ENCODE measurements around the gene SLC25A25. TPM values are rescaled to one million over a fixed set of nuclear protein-coding genes. Genes with fewer than 3 reads are reported as not detected.

The SLC25A25 gene
- total and polyA plus RNA-seq, 10 of the 15 experiments (the other 5 are each of a cell fraction or from before 2014, with no cell fraction given) = 0.04 to 17.1 (median 12.4) TPM; not detected in 1

DNA sequence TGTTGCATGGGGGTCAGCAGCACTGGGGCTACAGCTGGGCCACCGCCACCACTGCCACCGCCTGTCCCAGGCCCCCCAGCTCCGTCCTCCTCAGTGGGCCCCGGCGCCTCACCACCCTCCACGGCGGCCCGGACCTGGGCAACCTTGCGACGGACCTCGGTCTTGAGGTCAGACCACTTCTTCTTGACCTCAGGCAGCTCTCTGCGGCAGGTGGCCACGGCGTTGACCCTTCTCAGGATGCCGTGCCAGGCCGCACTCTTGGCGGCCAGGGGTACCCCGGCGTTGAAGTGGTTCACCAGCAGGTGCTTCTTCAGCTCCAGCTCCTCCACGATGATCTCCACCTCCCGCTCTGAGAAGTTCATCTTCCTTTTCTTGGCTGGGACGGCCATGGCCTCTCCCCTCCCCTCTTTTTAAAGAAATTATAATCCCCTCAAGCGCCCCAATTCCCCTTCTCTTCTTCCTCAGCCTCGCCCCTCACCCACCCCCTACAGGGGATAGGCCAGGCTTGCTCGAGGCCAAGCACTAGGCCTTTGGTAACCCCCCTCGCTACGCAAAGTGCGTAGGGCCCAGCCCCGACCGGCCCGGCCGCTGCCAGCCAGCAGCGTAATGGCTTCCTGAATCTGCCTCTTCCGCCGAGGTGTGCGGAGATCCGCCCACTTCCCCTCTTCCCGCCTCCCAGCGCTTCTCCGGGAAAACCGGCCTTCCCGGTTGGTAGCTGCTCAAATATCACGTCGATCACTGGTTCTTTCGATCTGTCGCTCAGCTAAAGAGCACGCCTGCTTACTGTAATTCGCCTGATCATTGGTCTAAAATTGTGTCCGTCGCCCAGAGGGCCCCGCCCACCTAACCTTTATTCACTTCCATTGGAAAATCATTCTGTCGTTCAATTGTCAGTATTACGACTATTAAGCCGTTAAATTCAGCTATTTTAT, 1.1 kb upstream of the SLC25A25 start, which contains the start of gene NAIF1 (continued):
- TF ChIP-seq, protein P1, sequence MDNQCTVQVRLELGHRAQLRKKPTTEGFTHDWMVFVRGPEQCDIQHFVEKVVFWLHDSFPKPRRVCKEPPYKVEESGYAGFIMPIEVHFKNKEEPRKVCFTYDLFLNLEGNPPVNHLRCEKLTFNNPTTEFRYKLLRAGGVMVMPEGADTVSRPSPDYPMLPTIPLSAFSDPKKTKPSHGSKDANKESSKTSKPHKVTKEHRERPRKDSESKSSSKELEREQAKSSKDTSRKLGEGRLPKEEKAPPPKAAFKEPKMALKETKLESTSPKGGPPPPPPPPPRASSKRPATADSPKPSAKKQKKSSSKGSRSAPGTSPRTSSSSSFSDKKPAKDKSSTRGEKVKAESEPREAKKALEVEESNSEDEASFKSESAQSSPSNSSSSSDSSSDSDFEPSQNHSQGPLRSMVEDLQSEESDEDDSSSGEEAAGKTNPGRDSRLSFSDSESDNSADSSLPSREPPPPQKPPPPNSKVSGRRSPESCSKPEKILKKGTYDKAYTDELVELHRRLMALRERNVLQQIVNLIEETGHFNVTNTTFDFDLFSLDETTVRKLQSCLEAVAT (IDR thresholded peaks at IDR 0.05) = peak; percentile 99
- TF ChIP-seq ZSCAN29 (IDR thresholded peaks at IDR 0.05) (no peak), NFYA (IDR thresholded peaks at IDR 0.05; ENCODE audit: borderline replicate concordance, low read depth, low read length) (peak; percentile 82; the same call in 1 of the 2 replicates), NR2C1 (IDR thresholded peaks at IDR 0.05) (peak; percentile 53; the same call in 1 of the 2 replicates), MTA2 (IDR thresholded peaks at IDR 0.05; ENCODE audit: low read depth) (no peak), ZNF274 (IDR thresholded peaks at IDR 0.05; ENCODE audit: insufficient read depth, insufficient read length) (no peak), ZNF622 (IDR thresholded peaks at IDR 0.05) (no peak), PAX8 (IDR thresholded peaks at IDR 0.05) (no peak), HDAC2 (IDR thresholded peaks at IDR 0.05) (no peak), CREB1 (IDR thresholded peaks at IDR 0.05; ENCODE audit: low read depth) (no peak), BACH1 (IDR thresholded peaks at IDR 0.05; ENCODE audit: borderline replicate concordance) (no peak), CBX5 (IDR thresholded peaks at IDR 0.05; ENCODE audit: low read depth) (no peak), RUNX3 (IDR thresholded peaks at IDR 0.05; ENCODE audit: low read length) (no peak), FOXM1 (IDR thresholded peaks at IDR 0.05; ENCODE audit: low read depth, low read length) (no peak), CHD1 (IDR thresholded peaks at IDR 0.05; ENCODE audit: low read depth, low read length) (no peak), KLF5 (IDR thresholded peaks at IDR 0.05; ENCODE audit: partially characterized antibody) (peak; percentile 98), CHD4 (IDR thresholded peaks at IDR 0.05) (no peak), HCFC1 (IDR thresholded peaks at IDR 0.05; ENCODE audit: low read length) (peak; percentile 41; the same call in 1 of the 2 replicates), STAT1 (conservative IDR thresholded peaks at IDR 0.05) (no peak), RBBP5 (conservative IDR thresholded peaks at IDR 0.05) (no peak), PBX3 (IDR thresholded peaks at IDR 0.05; ENCODE audit: insufficient replicate concordance, low read depth, low read length) (peak; percentile 100), YBX1 (IDR thresholded peaks at IDR 0.05) (no peak), TCF12 (IDR thresholded peaks at IDR 0.05; ENCODE audit: low read depth, low read length) (0 out of 2 replicates have a peak, but pooled peaks have one; percentile 5)

Data from GM12878 (cell line).